Vagina (tissue), 2 donors: ENCODE results near the gene ERGIC1.

Source experiments
- CTCF ChIP-seq, 3 experiments: fragments of 450-650 bp in 2 of 3; fragments of 200-600 bp in 1 of 3; sonication (generic) in 1 of 3; IDR thresholded peaks; one replicate each; pipeline ENCODE4 v1.5.1; 2017 to 2019; ENCODE audit warnings: antibody characterized with exemption in 3 of 3, mild to moderate bottlenecking in 2 of 3, moderate library complexity in 2 of 3
- POLR2AphosphoS5 ChIP-seq, 2 donors: sonication (generic); formaldehyde crosslinking; IDR thresholded peaks; one replicate each; pipeline ENCODE4 v1.9.0; 2017; ENCODE audit warnings: antibody characterized with exemption in 2 of 2, mild to moderate bottlenecking in 2 of 2, low read depth in 1 of 2; ENCODE audit not compliant: insufficient read depth in 1 of 2

DNA sequence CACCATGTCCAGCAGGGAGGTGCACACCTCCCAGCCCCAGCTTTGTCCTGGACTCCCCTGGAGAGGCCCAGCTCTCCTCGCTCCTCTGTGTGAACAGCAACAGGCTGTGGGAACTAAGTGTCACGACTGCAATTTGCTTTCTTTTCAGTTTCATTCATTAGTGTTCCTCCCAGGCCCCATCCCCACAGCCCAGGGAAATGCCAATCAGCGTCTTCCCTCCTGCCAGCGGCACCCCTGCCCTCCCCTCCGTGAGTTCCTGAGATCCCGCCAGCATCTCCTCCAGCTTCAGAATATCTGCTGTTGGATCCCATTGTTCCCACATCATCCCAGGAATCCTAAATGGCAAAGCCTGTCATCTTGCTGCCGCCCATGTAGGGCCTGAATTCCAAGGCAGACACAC, 112.1 kb downstream of the ERGIC1 start:
- TF ChIP-seq CTCF (IDR thresholded peaks at IDR 0.05) (no peak), POLR2AphosphoS5 (IDR thresholded peaks at IDR 0.05; ENCODE audit: insufficient read depth in 1 of 2, low read depth in 1 of 2) (no peak)
